HepG2 (cell line): ENCODE data around the gene RAD51. TPM values are rescaled to one million over a fixed set of nuclear protein-coding genes. Genes with fewer than 3 reads are reported as not detected.

Source experiments
- CREB1 ChIP-seq, 2 experiments: fragments of 450-650 bp in 1 of 2; IDR thresholded peaks; 2 replicates each; pipeline ENCODE4 v1.6.1; 2016 to 2017; ENCODE audit warnings: control low read depth in 1 of 2, mild to moderate bottlenecking in 1 of 2, missing compliant biosample characterization in 1 of 2, missing genetic modification characterization in 1 of 2
- ISL2 ChIP-seq: sonication (generic); formaldehyde crosslinking; IDR thresholded peaks from 2 replicates; pipeline ENCODE4 v1.5.0; 2020; ENCODE audit warnings: missing genetic modification reagents
- JUNB ChIP-seq: sonication (generic); formaldehyde crosslinking; IDR thresholded peaks from 2 replicates; pipeline ENCODE4 v1.8.0; 2022; ENCODE audit warnings: missing genetic modification reagents, mild to moderate bottlenecking, borderline replicate concordance
- PATZ1 ChIP-seq: sonication (generic); formaldehyde crosslinking; IDR thresholded peaks from 2 replicates; pipeline ENCODE4 v1.4.0; 2020; ENCODE audit warnings: missing genetic modification reagents
- RNF219 ChIP-seq: sonication (generic); formaldehyde crosslinking; IDR thresholded peaks from 2 replicates; pipeline ENCODE4 v1.5.0; 2020; ENCODE audit warnings: mild to moderate bottlenecking, missing genetic modification reagents
- STAT5B ChIP-seq: sonication (generic); formaldehyde crosslinking; IDR thresholded peaks from 2 replicates; pipeline ENCODE4 v1.4.0; 2020; ENCODE audit warnings: missing genetic modification reagents
- ZBTB40 ChIP-seq, 2 experiments: fragments of 450-650 bp in 1 of 2; sonication (generic) in 1 of 2; formaldehyde crosslinking in 1 of 2; IDR thresholded peaks; 2 replicates each; pipeline versions ENCODE4 v1.6.1 to v1.8.0; 2016 to 2022; ENCODE audit warnings: antibody characterized with exemption in 1 of 2, mild to moderate bottlenecking in 1 of 2, missing genetic modification reagents in 1 of 2
- ZFP82 ChIP-seq: sonication (generic); formaldehyde crosslinking; IDR thresholded peaks from 2 replicates; pipeline ENCODE4 v1.5.1; 2020; ENCODE audit warnings: mild to moderate bottlenecking, missing genetic modification reagents, borderline replicate concordance
- ZNF101 ChIP-seq: sonication (generic); formaldehyde crosslinking; IDR thresholded peaks from 2 replicates; pipeline ENCODE4 v1.4.0; 2020; ENCODE audit warnings: mild to moderate bottlenecking, low read depth, missing genetic modification reagents, borderline replicate concordance
- ZNF251 ChIP-seq: sonication (generic); formaldehyde crosslinking; IDR thresholded peaks from 2 replicates; pipeline ENCODE4 v1.9.0; 2021; ENCODE audit warnings: mild to moderate bottlenecking, missing genetic modification reagents
- ZNF670 ChIP-seq: sonication (generic); formaldehyde crosslinking; IDR thresholded peaks from 2 replicates; pipeline ENCODE4 v1.8.0; 2022; ENCODE audit warnings: mild to moderate bottlenecking, missing genetic modification reagents, borderline replicate concordance
- polyA plus RNA-seq, 8 experiments: library from polyadenylated mRNA; depleted of rRNA in 3 of 8; stranded (reverse) in 7 of 8; unstranded in 1 of 8; fragments of >200 nt; fragmentation: Illumina TruSeq in 4 of 8; extraction: Trizol in 4 of 8; gene quantifications; 2 replicates each; pipeline versions ENCODE4 v1.2.1 to v1.2.3, GENCODE V29; 2011 to 2016; ENCODE audit warnings: low read depth in 4 of 8, missing spikeins in 1 of 8, mixed read lengths in 1 of 8; ENCODE audit not compliant: insufficient read depth in 1 of 8
- total RNA-seq, 5 experiments: library from RNA; depleted of rRNA; stranded (reverse); fragments of >200 nt; fragmentation: Illumina TruSeq; extraction: Trizol; gene quantifications; 2 replicates each; pipeline ENCODE4 v1.2.3, GENCODE V29; 2016; ENCODE audit warnings: low read depth in 1 of 5

Gene RAD51
- total and polyA plus RNA-seq, 2 of the 13 experiments (the other 11 are each of a cell fraction or from before 2014, with no cell fraction given), result 8.5 to 12.8 TPM

- TF ChIP-seq ZBTB40 (IDR thresholded peaks at IDR 0.05), result no peak
- no peak for TF ChIP-seq ZBTB40 (CRISPR knock-in tag; IDR thresholded peaks at IDR 0.05)
- peak; percentile 35; the same call in 1 of the 2 replicates for TF ChIP-seq ZNF251
- no peak; the same call in 1 of the 2 replicates for TF ChIP-seq ZNF670 (CRISPR knock-in tag)
- no peak; the same call in 1 of the 2 replicates for TF ChIP-seq ISL2 (CRISPR knock-in tag)
- TF ChIP-seq CREB1 (IDR thresholded peaks at IDR 0.05), result peak; percentile 86
- peak; percentile 33; the same call in 1 of the 2 replicates for TF ChIP-seq CREB1 (CRISPR knock-in tag; IDR thresholded peaks at IDR 0.05)
- TF ChIP-seq STAT5B, result peak; percentile 84; the same call in 1 of the 2 replicates
- TF ChIP-seq ZFP82 (CRISPR knock-in tag), result no peak
- no peak for TF ChIP-seq JUNB
- 0 out of 2 replicates have a peak, but pooled peaks have one; percentile 54 for TF ChIP-seq RNF219
- TF ChIP-seq ZNF101 (CRISPR knock-in tag), result no peak
- no peak; the same call in 1 of the 2 replicates for TF ChIP-seq PATZ1
These were observed 69.0 kb downstream of the RAD51 start, which contains the start of gene GCHFR (continued) for GRCh38 chr15:40763801-40764628.
